SK-N-SH (cell line): ENCODE results near the gene MRPL2. TPM values are rescaled to one million over a fixed set of nuclear protein-coding genes. Genes with fewer than 3 reads are reported as not detected.

Experiments used
- CTCF ChIA-PET: fragments of 300-600, 350-600 bp; formaldehyde crosslinking; extraction: SDS; loops from one replicate; lab custom pipeline; 2021; lab: Yijun Ruan, JAX
- POLR2A ChIA-PET: fragments of 350-600 bp; sonication (Branson Sonifier 250); formaldehyde crosslinking; extraction: SDS; loops from one replicate; lab custom pipeline; 2020; ENCODE audit warnings: antibody characterized with exemption, inconsistent platforms; lab: Yijun Ruan, JAX
- DNase-seq: peaks from one replicate; pipeline ENCODE4 v3.0.0; 2012
- H2AFZ ChIP-seq: fragments of 200-600 bp; sonication (generic); 2 replicates; pipeline ENCODE4 v1.8.1; 2016; ENCODE audit warnings: antibody characterized with exemption, mild to moderate bottlenecking, low read depth
- H3F3A ChIP-seq: fragments of 200-600 bp; sonication (generic); replicated peaks from 2 replicates; pipeline ENCODE3; 2016; ENCODE audit warnings: antibody characterized with exemption, mild to moderate bottlenecking; ENCODE audit not compliant: insufficient read depth
- H3K27ac ChIP-seq, 2 experiments: fragments of 200-500 bp in 1 of 2; fragments of 200-600 bp in 1 of 2; sonication (Bioruptor generic) in 1 of 2; sonication (generic), shearing (Covaris generic) in 1 of 2; 2 replicates each; pipeline versions ENCODE4 v1.5.1 to v1.6.1; 2014 to 2016; ENCODE audit warnings: low read depth in 2 of 2, inconsistent platforms in 1 of 2, low read length in 1 of 2, mild to moderate bottlenecking in 1 of 2, mixed read lengths in 1 of 2
- H3K27me3 ChIP-seq: fragments of 200-600 bp; sonication (generic), shearing (Covaris generic); 2 replicates; pipeline ENCODE4 v1.6.1; 2016; ENCODE audit warnings: mixed run types; ENCODE audit not compliant: insufficient read depth
- H3K36me3 ChIP-seq, 2 experiments: fragments of 200-500 bp in 1 of 2; fragments of 200-600 bp in 1 of 2; sonication (Bioruptor generic) in 1 of 2; sonication (generic) in 1 of 2; replicated peaks in 1 of 2; 2 replicates each; pipeline versions ENCODE3 to v1.5.1; 2014 to 2016; ENCODE audit warnings: low read length in 1 of 2, mild to moderate bottlenecking in 1 of 2; ENCODE audit not compliant: insufficient read depth in 2 of 2, control insufficient read depth in 1 of 2
- H3K4me1 ChIP-seq, 2 experiments: fragments of 200-500 bp in 1 of 2; fragments of 200-600 bp in 1 of 2; sonication (Bioruptor generic) in 1 of 2; sonication (generic), shearing (Covaris generic) in 1 of 2; 2 replicates each; pipeline versions ENCODE4 v1.5.1 to v1.6.1; 2014 to 2016; ENCODE audit warnings: low read depth in 1 of 2, low read length in 1 of 2, mixed run types in 1 of 2; ENCODE audit not compliant: insufficient read depth in 2 of 2, control insufficient read depth in 1 of 2
- H3K4me2 ChIP-seq: fragments of 200-600 bp; sonication (generic), shearing (Covaris generic); 2 replicates; pipeline ENCODE4 v1.6.1; 2017; ENCODE audit warnings: mixed run types
- H3K4me3 ChIP-seq, 2 experiments: fragments of 200-500 bp in 1 of 2; fragments of 200-600 bp in 1 of 2; sonication (Bioruptor generic) in 1 of 2; sonication (generic), shearing (Covaris generic) in 1 of 2; 2 replicates each; pipeline versions ENCODE4 v1.5.1 to v1.8.1; 2014 to 2016; ENCODE audit warnings: low read depth in 2 of 2, inconsistent platforms in 1 of 2, low read length in 1 of 2, mild to moderate bottlenecking in 1 of 2, mixed read lengths in 1 of 2, moderate library complexity in 1 of 2
- H3K79me2 ChIP-seq: fragments of 200-600 bp; sonication (generic); 2 replicates; pipeline ENCODE4 v1.8.1; 2017; ENCODE audit warnings: mild to moderate bottlenecking; ENCODE audit not compliant: insufficient read depth
- H3K9ac ChIP-seq: fragments of 200-600 bp; sonication (generic); 2 replicates; pipeline ENCODE4 v1.6.1; 2017; ENCODE audit warnings: mixed run types
- H3K9me2 ChIP-seq: fragments of 200-600 bp; sonication (generic); 2 replicates; pipeline ENCODE4 v1.6.1; 2017; ENCODE audit warnings: mixed run types
- H3K9me3 ChIP-seq: fragments of 200-600 bp; sonication (generic); 2 replicates; pipeline ENCODE4 v1.6.1; 2017; ENCODE audit warnings: mixed run types, mild to moderate bottlenecking, moderate library complexity
- H4K20me1 ChIP-seq: fragments of 200-600 bp; sonication (generic); 2 replicates; pipeline ENCODE4 v1.6.1; 2017; ENCODE audit warnings: mild to moderate bottlenecking, mixed run types; ENCODE audit not compliant: insufficient read depth
- CTCF ChIP-seq: fragments of 200-600 bp; sonication (generic); IDR thresholded peaks from 2 replicates; pipeline ENCODE4 v1.6.1; 2017; ENCODE audit warnings: antibody characterized with exemption, mild to moderate bottlenecking, moderate library complexity
- ELF1 ChIP-seq: IDR thresholded peaks from 2 replicates; pipeline ENCODE4 v1.4.0; 2012
- EP300 ChIP-seq, 2 experiments: IDR thresholded peaks; 2 replicates each; pipeline versions ENCODE4 v1.4.0 to v1.6.1; 2012; ENCODE audit warnings: borderline replicate concordance in 1 of 2, low read depth in 1 of 2, low read length in 1 of 2
- GATA2 ChIP-seq: sonication (generic); formaldehyde crosslinking; IDR thresholded peaks from 2 replicates; pipeline ENCODE4 v1.5.0; 2020; ENCODE audit warnings: mild to moderate bottlenecking, missing genetic modification reagents
- JUND ChIP-seq: IDR thresholded peaks from 2 replicates; pipeline ENCODE4 v1.4.0; 2012
- MXI1 ChIP-seq: IDR thresholded peaks from 2 replicates; pipeline ENCODE4 v1.6.1; 2012; ENCODE audit warnings: mild to moderate bottlenecking, low read depth, low read length, improper control_type of control experiment
- NFIC ChIP-seq: IDR thresholded peaks from 2 replicates; pipeline ENCODE4 v1.4.0; 2012; ENCODE audit warnings: borderline replicate concordance
- POLR2AphosphoS5 ChIP-seq: IDR thresholded peaks from 2 replicates; pipeline ENCODE4 v1.6.1; 2012; ENCODE audit warnings: low read depth, low read length
- RCOR1 ChIP-seq: fragments of 150-350 bp; IDR thresholded peaks from 2 replicates; pipeline ENCODE4 v1.6.1; 2017; ENCODE audit warnings: antibody characterized with exemption, low read length
- REST ChIP-seq: IDR thresholded peaks from 2 replicates; pipeline ENCODE4 v1.6.1; 2012; ENCODE audit warnings: mild to moderate bottlenecking, low read depth, low read length, moderate library complexity
- RFX5 ChIP-seq: IDR thresholded peaks from 2 replicates; pipeline ENCODE4 v1.6.1; 2012; ENCODE audit warnings: mild to moderate bottlenecking, improper control_type of control experiment, low read length
- RXRA ChIP-seq: IDR thresholded peaks from 2 replicates; pipeline ENCODE4 v1.4.0; 2012; ENCODE audit warnings: low read depth, mild to moderate bottlenecking, borderline replicate concordance
- SIN3A ChIP-seq: IDR thresholded peaks from 2 replicates; pipeline ENCODE4 v1.6.1; 2012; ENCODE audit warnings: low read depth, mild to moderate bottlenecking, low read length, moderate library complexity, borderline replicate concordance
- TCF12 ChIP-seq: IDR thresholded peaks from 2 replicates; pipeline ENCODE4 v1.4.0; 2012
- YY1 ChIP-seq: IDR thresholded peaks from 2 replicates; pipeline ENCODE4 v1.4.0; 2012; ENCODE audit warnings: low read depth, mild to moderate bottlenecking
- WGBS: methylation state at CpG from one replicate; pipeline ENCODE4 v1.1.6; 2017; ENCODE audit warnings: low lambda C conversion rate; 5-methylcytosine and 5-hydroxymethylcytosine counted together
- polyA plus RNA-seq, 3 experiments: library from polyadenylated mRNA; depleted of rRNA; stranded (reverse); fragments of >200 nt; gene quantifications; 2 replicates each; pipeline ENCODE4 v1.2.3, GENCODE V29; 2012
- TF ChIP-seq, protein P1 (sequence below): fragments of 150-350 bp; IDR thresholded peaks from 2 replicates; pipeline ENCODE4 v1.6.1; 2017; ENCODE audit warnings: antibody characterized with exemption, low read length, low read depth, borderline replicate concordance

MRPL2 gene
- polyA plus RNA-seq, 1 of the 3 experiments (the other 2 are of a cell fraction), result 64.7 TPM

- TF ChIP-seq REST (no peak), YY1 (no peak), GATA2 (CRISPR knock-in tag) (no peak)
These were observed 22.5 kb downstream of the MRPL2 start (continued) for GRCh38 chr6:43036712-43037111.

GRCh38 chr6:43035495-43036194 is 23.6 kb downstream of the MRPL2 start:
- Histone ChIP-seq H2AFZ (no peak overlapping the region), H3K79me2 (no peaks in the 10 kb centered on the region), H3K9me3 (no peaks in the 10 kb centered on the region), H3K4me3 (no peak overlapping the region), H3K36me3 (peaks cover 36 to 43% of the 10 kb centered on the region in 2 experiments), H3K27ac (no peak overlapping the region; a peak in 1 of 4 replicates), H3K4me2 (no peak overlapping the region), H4K20me1 (no peaks in the 10 kb centered on the region), H3K4me1 (no peaks in the 10 kb centered on the region), H3F3A (peaks cover 26% of the 10 kb centered on the region), H3K9me2 (no peaks in the 10 kb centered on the region), H3K9ac (no peak overlapping the region), H3K27me3 (no peaks in the 10 kb centered on the region)
- ChIA-PET POLR2A (interaction anchor here (1.1 to 2.0 kb wide), 3 partner anchors 15 to 106 kb away, joined by 3 to 4 read pairs (median 3); partner anchors contain the start of genes CNPY3 and RRP36), CTCF (interaction anchor here (0.8 to 1.0 kb wide), 3 partner anchors 18 to 107 kb away, joined by 3 read pairs; partner anchors contain the start of genes CUL7 and GNMT)
- 79% methylated on average over 4 of the region's 4 CpGs for WGBS
- no peak for DNase-seq
- no peak for TF ChIP-seq SIN3A

- no peaks in the 10 kb centered on the region for H3K9me2 ChIP-seq
- no peaks in the 10 kb centered on the region for H3K9me3 ChIP-seq
- H3K9ac ChIP-seq, result no peak overlapping the region
- ChIA-PET POLR2A (interaction anchor here (1.0 to 1.5 kb wide), 2 partner anchors 20 kb away, joined by 4 to 5 read pairs; partner anchors contain the start of gene CUL7), CTCF (interaction anchor here (1.0 kb wide), 1 partner anchor 11 kb away, joined by 3 read pairs; no protein-coding TSS in a partner anchor)
- peaks cover 42 to 43% of the 10 kb centered on the region in 2 experiments for H3K36me3 ChIP-seq
- H3F3A ChIP-seq, result peaks cover 26% of the 10 kb centered on the region
- 100% methylated on average over 2 of the region's 2 CpGs for WGBS
- no peaks in the 10 kb centered on the region for H3K27me3 ChIP-seq
- H3K4me2 ChIP-seq, result no peak overlapping the region
- H2AFZ ChIP-seq, result no peak overlapping the region
- no peak overlapping the region for H3K27ac ChIP-seq
- no peaks in the 10 kb centered on the region for H3K79me2 ChIP-seq
- no peaks in the 10 kb centered on the region for H4K20me1 ChIP-seq
- no peak for DNase-seq
- no peak overlapping the region for H3K4me3 ChIP-seq
- no peaks in the 10 kb centered on the region for H3K4me1 ChIP-seq
- TF ChIP-seq JUND (no peak), MXI1 (no peak), POLR2AphosphoS5 (no peak), ELF1 (no peak), RXRA (no peak), RCOR1 (no peak), TCF12 (no peak), SIN3A (no peak), NFIC (no peak), CTCF (no peak), GATA2 (CRISPR knock-in tag) (no peak), RFX5 (no peak), EP300 (IDR thresholded peaks at IDR 0.05; ENCODE audit: borderline replicate concordance in 1 of 2, low read depth in 1 of 2, low read length in 1 of 2) (no peak)
- TF ChIP-seq, protein P1, sequence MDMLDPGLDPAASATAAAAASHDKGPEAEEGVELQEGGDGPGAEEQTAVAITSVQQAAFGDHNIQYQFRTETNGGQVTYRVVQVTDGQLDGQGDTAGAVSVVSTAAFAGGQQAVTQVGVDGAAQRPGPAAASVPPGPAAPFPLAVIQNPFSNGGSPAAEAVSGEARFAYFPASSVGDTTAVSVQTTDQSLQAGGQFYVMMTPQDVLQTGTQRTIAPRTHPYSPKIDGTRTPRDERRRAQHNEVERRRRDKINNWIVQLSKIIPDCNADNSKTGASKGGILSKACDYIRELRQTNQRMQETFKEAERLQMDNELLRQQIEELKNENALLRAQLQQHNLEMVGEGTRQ, result no peak
These were observed 25.1 kb downstream of the MRPL2 start for GRCh38 chr6:43034190-43034525.
